BJ (cell line): ENCODE data around the gene SLC2A13. TPM values are rescaled to one million over a fixed set of nuclear protein-coding genes. Genes with fewer than 3 reads are reported as not detected.
"Not testable (repeated sequence)": the region's sequence is repeated elsewhere in the genome, so short reads cannot be mapped to it uniquely, and the experiment has no call there.

Experiments
- CTCF ChIA-PET: fragments of 350-600 bp; formaldehyde crosslinking; extraction: SDS; loops from one replicate; lab custom pipeline; 2021; ENCODE audit warnings: antibody characterized with exemption, inconsistent platforms; lab: Yijun Ruan, JAX
- POLR2A ChIA-PET: fragments of 300-600 bp; sonication (Branson Sonifier 250); formaldehyde crosslinking; extraction: SDS; loops from one replicate; lab custom pipeline; 2021; ENCODE audit warnings: antibody characterized with exemption; lab: Charles Lee
- DNase-seq: peaks from one replicate; pipeline ENCODE4 v3.0.0-alpha.2; 2011; ENCODE audit warnings: low read depth
- H3K27me3 ChIP-seq: 2 replicates; pipeline ENCODE4 v1.6.0; 2011; ENCODE audit warnings: low read length; ENCODE audit not compliant: control insufficient read depth, insufficient read depth
- H3K36me3 ChIP-seq: 2 replicates; pipeline ENCODE4 v1.5.1; 2011; ENCODE audit warnings: low read length; ENCODE audit not compliant: control insufficient read depth, insufficient read depth
- H3K4me3 ChIP-seq: 2 replicates; pipeline ENCODE4 v1.5.1; 2011; ENCODE audit warnings: low read depth, mild to moderate bottlenecking, control low read depth, low read length
- polyA plus RNA-seq: library from polyadenylated mRNA; depleted of rRNA; stranded (reverse); fragments of >200 nt; gene quantifications from 2 replicates; pipeline ENCODE4 v1.2.3, GENCODE V29; 2011
- TF ChIP-seq, protein P1 (sequence below): IDR thresholded peaks from 2 replicates; pipeline ENCODE4 v1.5.1; 2011; ENCODE audit warnings: low read depth, mild to moderate bottlenecking, control low read depth, inconsistent platforms, low read length, moderate library complexity; ENCODE audit not compliant: insufficient read depth

Gene SLC2A13
- polyA plus RNA-seq, 1 experiment: 1.2 TPM

DNA sequence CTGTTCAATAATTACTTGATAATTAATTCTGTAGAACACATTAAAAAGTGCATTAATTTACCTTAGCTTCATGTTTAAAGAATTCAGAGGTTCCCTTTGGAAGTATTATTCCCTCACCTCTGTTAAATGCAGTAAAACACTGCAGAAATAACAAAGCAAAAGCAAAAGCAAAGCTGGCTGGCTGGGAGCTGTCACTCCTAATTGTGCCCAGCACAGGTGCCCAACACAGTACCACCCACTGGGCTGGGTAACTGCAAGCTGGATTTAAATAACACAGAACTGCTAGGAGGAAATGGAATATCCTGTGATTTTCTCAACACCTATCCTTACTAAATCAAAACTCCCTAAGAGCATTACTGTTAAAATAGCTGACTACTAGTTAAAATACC lies 72.6 kb downstream of the SLC2A13 start:
- Histone ChIP-seq H3K4me3 (no peak overlapping the region), H3K36me3 (no peaks in the 10 kb centered on the region), H3K27me3 (no peaks in the 10 kb centered on the region)
- TF ChIP-seq, protein P1, sequence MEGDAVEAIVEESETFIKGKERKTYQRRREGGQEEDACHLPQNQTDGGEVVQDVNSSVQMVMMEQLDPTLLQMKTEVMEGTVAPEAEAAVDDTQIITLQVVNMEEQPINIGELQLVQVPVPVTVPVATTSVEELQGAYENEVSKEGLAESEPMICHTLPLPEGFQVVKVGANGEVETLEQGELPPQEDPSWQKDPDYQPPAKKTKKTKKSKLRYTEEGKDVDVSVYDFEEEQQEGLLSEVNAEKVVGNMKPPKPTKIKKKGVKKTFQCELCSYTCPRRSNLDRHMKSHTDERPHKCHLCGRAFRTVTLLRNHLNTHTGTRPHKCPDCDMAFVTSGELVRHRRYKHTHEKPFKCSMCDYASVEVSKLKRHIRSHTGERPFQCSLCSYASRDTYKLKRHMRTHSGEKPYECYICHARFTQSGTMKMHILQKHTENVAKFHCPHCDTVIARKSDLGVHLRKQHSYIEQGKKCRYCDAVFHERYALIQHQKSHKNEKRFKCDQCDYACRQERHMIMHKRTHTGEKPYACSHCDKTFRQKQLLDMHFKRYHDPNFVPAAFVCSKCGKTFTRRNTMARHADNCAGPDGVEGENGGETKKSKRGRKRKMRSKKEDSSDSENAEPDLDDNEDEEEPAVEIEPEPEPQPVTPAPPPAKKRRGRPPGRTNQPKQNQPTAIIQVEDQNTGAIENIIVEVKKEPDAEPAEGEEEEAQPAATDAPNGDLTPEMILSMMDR: no peak
- ChIA-PET POLR2A (no interaction called here), CTCF (interaction anchor here (1.9 to 2.6 kb wide), 2 partner anchors 22 to 72 kb away, joined by 5 to 13 read pairs; partner anchors contain the start of gene SLC2A13)
- DNase-seq: no peak

DNA sequence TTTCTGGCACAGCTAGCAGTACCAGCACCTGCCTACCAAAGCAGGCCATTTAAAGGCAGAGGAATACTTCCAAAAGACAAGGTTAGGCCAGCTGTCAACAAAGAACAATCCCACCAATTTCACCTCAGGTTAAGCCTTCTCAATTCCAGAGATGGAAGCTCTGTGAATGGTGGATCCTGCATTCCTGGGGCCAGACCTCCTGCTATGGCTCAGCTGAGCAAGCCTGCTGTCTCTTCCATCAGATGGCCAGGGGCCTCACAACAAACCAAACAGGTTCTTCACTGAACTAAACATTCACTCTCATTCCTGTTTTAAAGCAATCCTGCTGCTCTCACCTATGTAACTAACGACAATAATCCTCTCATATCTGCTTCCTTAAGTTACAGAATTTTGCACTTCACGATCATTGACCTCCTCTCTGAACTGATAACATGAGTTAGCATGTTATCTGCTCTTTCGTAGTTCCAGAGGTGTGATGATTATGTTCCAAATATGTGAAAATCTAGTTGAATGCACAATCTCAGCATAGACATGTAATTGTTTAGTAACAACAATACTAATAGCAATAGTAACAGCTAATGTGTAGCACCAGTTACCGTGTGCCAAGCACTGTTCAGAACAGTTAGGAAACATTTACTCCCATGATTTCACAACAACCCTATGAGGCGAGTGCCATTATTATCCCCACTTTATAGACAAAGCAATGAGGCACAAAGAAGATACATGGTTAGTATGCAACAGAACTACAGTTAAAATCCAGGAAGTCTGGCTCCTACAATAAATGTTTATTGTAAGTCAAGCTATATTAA lies 73.2 kb downstream of the SLC2A13 start:
- POLR2A ChIA-PET: no interaction called here
- no peak for DNase-seq
- Histone ChIP-seq H3K36me3 (no peaks in the 10 kb centered on the region), H3K27me3 (no peaks in the 10 kb centered on the region), H3K4me3 (no peak overlapping the region)
- CTCF ChIA-PET: interaction anchor here (1.9 to 2.6 kb wide), 2 partner anchors 22 to 73 kb away, joined by 5 to 13 read pairs; partner anchors contain the start of gene SLC2A13
- TF ChIP-seq, protein P1: no peak

DNA sequence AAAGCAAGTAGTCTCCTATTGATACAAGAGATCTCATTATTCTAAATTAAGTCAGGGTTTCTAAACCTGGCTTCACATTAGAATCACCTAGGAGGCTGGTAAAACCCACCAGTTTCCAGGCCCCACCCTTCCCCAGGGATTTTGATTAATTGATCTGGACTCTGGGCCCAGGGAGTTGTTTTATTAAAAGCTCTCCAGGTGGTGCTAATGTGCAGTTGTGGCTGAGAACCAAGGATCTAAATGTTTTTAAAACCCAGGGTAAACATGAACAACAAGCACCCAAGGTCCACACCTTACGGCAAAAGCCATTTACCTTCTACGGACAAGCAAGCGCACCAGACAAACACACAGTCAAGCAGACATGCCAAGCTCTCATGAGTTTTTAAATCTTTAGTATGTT lies 73.9 kb downstream of the SLC2A13 start:
- Histone ChIP-seq H3K27me3 (no peaks in the 10 kb centered on the region), H3K36me3 (no peaks in the 10 kb centered on the region), H3K4me3 (no peak overlapping the region)
- ChIA-PET CTCF (interaction anchor here (1.9 kb wide), 1 partner anchor 73 kb away, joined by 5 read pairs; the partner anchor contains the start of gene SLC2A13), POLR2A (no interaction called here)
- no peak for DNase-seq
- TF ChIP-seq, protein P1: no peak

DNA sequence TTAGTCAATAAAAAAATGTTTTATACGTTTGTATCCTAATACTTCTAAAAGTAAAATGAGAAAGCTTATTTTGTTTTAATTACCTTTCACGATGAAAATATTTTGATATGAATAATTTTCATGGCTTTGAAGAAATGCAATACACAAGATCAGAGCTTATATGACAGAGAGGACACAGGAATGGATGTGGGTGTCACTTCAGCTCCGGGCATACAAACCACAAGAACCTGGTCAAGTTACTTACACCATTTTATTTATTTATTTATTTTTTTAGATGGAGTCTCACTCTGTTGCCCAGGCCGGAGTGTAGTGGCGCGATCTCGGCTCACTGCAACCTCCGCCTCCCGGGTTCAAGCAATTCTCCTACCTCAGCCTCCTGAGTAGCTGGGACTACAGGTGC lies 74.9 kb downstream of the SLC2A13 start:
- H3K4me3 ChIP-seq, H3K36me3 ChIP-seq, POLR2A ChIA-PET, DNase-seq, H3K27me3 ChIP-seq: not testable (repeated sequence)
- CTCF ChIA-PET: interaction anchor here (2.0 kb wide), 1 partner anchor 19 kb away, joined by 10 read pairs; no protein-coding TSS in a partner anchor

DNA sequence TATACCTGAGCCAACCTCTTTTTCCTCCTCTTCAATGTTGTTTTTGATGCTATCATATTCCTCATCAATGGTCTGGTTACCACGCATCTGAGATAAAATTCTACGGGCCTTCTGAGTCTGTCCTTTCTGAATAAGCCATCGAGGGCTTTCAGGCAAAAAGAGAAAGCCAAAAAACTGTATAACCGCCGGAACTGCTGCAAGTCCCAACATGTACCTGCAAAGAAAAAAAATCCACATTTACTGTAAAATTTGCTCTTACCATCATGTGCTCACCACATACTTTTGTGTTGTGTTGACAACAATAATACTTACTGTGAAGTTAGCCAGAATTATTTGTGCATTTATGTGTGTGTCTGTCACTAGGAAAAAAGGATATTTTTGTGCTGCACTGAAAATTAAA lies 77.6 kb downstream of the SLC2A13 start:
- no peak overlapping the region for H3K4me3 ChIP-seq
- POLR2A ChIA-PET: no interaction called here
- no peaks in the 10 kb centered on the region for H3K27me3 ChIP-seq
- H3K36me3 ChIP-seq: no peaks in the 10 kb centered on the region
- CTCF ChIA-PET: no interaction called here
- TF ChIP-seq, protein P1: no peak
- DNase-seq: no peak
